ENCODE measurements around the gene COL9A3. TPM values are rescaled to one million over a fixed set of nuclear protein-coding genes. Genes with fewer than 3 reads are reported as not detected.
A peak's percentile ranks its signal among the peaks of the same experiment; 100 is the strongest.

COL9A3 gene
- total RNA-seq, 1 experiment from 2014 or later, result 41.2 TPM

GRCh38 chr20:62776692-62777527, 39.9 kb upstream of the COL9A3 start:
- Histone ChIP-seq H3K4me1 (ENCODE audit: low read length) (peaks cover 8% of the 10 kb centered on the region), H3K27me3 (ENCODE audit: low read length) (no peaks in the 10 kb centered on the region), H4K20me1 (ENCODE audit: insufficient read depth, low read depth, low read length) (no peaks in the 10 kb centered on the region), H3K9ac (ENCODE audit: low read length) (peak overlapping the region; percentile 44; the same call in 1 of the 2 replicates), H2AFZ (ENCODE audit: low read length) (peak overlapping the region; percentile 76; the same call in 1 of the 2 replicates), H3K79me2 (ENCODE audit: low read length) (no peaks in the 10 kb centered on the region), H3K4me2 (ENCODE audit: low read depth, low read length, poor library complexity, severe bottlenecking) (peak overlapping the region; percentile 46), H3K4me3 (ENCODE audit: low read length) (peak overlapping the region; percentile 55; the same call in 1 of the 2 replicates), H3K27ac (ENCODE audit: low read length) (no peak overlapping the region), H3K36me3 (ENCODE audit: insufficient read depth, low read length) (no peaks in the 10 kb centered on the region), H3K9me3 (ENCODE audit: low read length) (no peaks in the 10 kb centered on the region), H3K9me2 (replicated peaks; ENCODE audit: insufficient read depth, low read length) (no peaks in the 10 kb centered on the region)
- DNase-seq, result peak; percentile 85

- Histone ChIP-seq H3K9me2 (replicated peaks; ENCODE audit: insufficient read depth, low read length) (no peaks in the 10 kb centered on the region), H4K20me1 (ENCODE audit: insufficient read depth, low read depth, low read length) (no peaks in the 10 kb centered on the region), H3K36me3 (ENCODE audit: insufficient read depth, low read length) (no peaks in the 10 kb centered on the region), H2AFZ (ENCODE audit: low read length) (no peak overlapping the region), H3K79me2 (ENCODE audit: low read length) (no peaks in the 10 kb centered on the region), H3K4me2 (ENCODE audit: low read depth, low read length, poor library complexity, severe bottlenecking) (peak overlapping the region; percentile 46), H3K9me3 (ENCODE audit: low read length) (no peaks in the 10 kb centered on the region), H3K4me1 (ENCODE audit: low read length) (peaks cover 8% of the 10 kb centered on the region), H3K4me3 (ENCODE audit: low read length) (no peak overlapping the region; the same call in 1 of the 2 replicates), H3K9ac (ENCODE audit: low read length) (no peak overlapping the region; the same call in 1 of the 2 replicates), H3K27me3 (ENCODE audit: low read length) (no peaks in the 10 kb centered on the region), H3K27ac (ENCODE audit: low read length) (no peak overlapping the region)
- DNase-seq, result no peak
Observed at GRCh38 chr20:62777528-62777830, 39.4 kb upstream of the COL9A3 start.

- H3K79me2 ChIP-seq (ENCODE audit: low read length), result no peaks in the 10 kb centered on the region
- no peaks in the 10 kb centered on the region for H3K36me3 ChIP-seq (ENCODE audit: insufficient read depth, low read length)
- no peaks in the 10 kb centered on the region for H4K20me1 ChIP-seq (ENCODE audit: insufficient read depth, low read depth, low read length)
- H3K9me3 ChIP-seq (ENCODE audit: low read length), result no peaks in the 10 kb centered on the region
- H3K27ac ChIP-seq (ENCODE audit: low read length), result no peak overlapping the region
- H3K9me2 ChIP-seq (replicated peaks; ENCODE audit: insufficient read depth, low read length), result no peaks in the 10 kb centered on the region
- H3K4me1 ChIP-seq (ENCODE audit: low read length), result peaks cover 8% of the 10 kb centered on the region
- H3K4me3 ChIP-seq (ENCODE audit: low read length), result no peak overlapping the region
- H3K27me3 ChIP-seq (ENCODE audit: low read length), result no peaks in the 10 kb centered on the region
- no peak overlapping the region for H2AFZ ChIP-seq (ENCODE audit: low read length)
- H3K4me2 ChIP-seq (ENCODE audit: low read depth, low read length, poor library complexity, severe bottlenecking), result no peak overlapping the region
- no peak for DNase-seq
- H3K9ac ChIP-seq (ENCODE audit: low read length), result no peak overlapping the region
Observed at GRCh38 chr20:62778058-62778457, 38.8 kb upstream of the COL9A3 start.

- no peaks in the 10 kb centered on the region for H3K9me2 ChIP-seq (replicated peaks; ENCODE audit: insufficient read depth, low read length)
- H3K79me2 ChIP-seq (ENCODE audit: low read length), result no peaks in the 10 kb centered on the region
- H3K4me3 ChIP-seq (ENCODE audit: low read length), result no peak overlapping the region
- DNase-seq, result no peak
- no peaks in the 10 kb centered on the region for H3K9me3 ChIP-seq (ENCODE audit: low read length)
- H3K27ac ChIP-seq (ENCODE audit: low read length), result no peak overlapping the region
- H3K36me3 ChIP-seq (ENCODE audit: insufficient read depth, low read length), result no peaks in the 10 kb centered on the region
- H3K9ac ChIP-seq (ENCODE audit: low read length), result no peak overlapping the region
- peaks cover 8% of the 10 kb centered on the region for H3K4me1 ChIP-seq (ENCODE audit: low read length)
- H4K20me1 ChIP-seq (ENCODE audit: insufficient read depth, low read depth, low read length), result no peaks in the 10 kb centered on the region
- H3K27me3 ChIP-seq (ENCODE audit: low read length), result no peaks in the 10 kb centered on the region
- no peak overlapping the region for H3K4me2 ChIP-seq (ENCODE audit: low read depth, low read length, poor library complexity, severe bottlenecking)
- H2AFZ ChIP-seq (ENCODE audit: low read length), result no peak overlapping the region
Observed at GRCh38 chr20:62778601-62779416, 38.0 kb upstream of the COL9A3 start.

DNA sequence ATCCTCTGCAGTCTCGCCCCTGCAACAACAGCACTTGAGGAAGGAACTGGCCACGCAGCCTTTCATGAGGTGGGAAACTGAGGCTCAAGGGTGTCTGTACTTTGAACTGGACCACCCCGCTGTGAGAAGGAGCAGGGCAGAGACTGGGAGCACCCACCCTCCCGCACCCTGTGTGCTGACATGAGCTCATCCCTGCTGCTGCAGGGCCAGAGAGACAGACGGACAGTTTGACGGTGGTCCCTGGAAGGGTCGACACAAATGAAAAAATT, 37.5 kb upstream of the COL9A3 start:
- H3K9me2 ChIP-seq (replicated peaks; ENCODE audit: insufficient read depth, low read length), result no peaks in the 10 kb centered on the region
- H4K20me1 ChIP-seq (ENCODE audit: insufficient read depth, low read depth, low read length), result no peaks in the 10 kb centered on the region
- DNase-seq, result no peak
- no peak overlapping the region for H2AFZ ChIP-seq (ENCODE audit: low read length)
- no peak overlapping the region for H3K27ac ChIP-seq (ENCODE audit: low read length)
- H3K9ac ChIP-seq (ENCODE audit: low read length), result no peak overlapping the region
- no peaks in the 10 kb centered on the region for H3K36me3 ChIP-seq (ENCODE audit: insufficient read depth, low read length)
- H3K79me2 ChIP-seq (ENCODE audit: low read length), result no peaks in the 10 kb centered on the region
- H3K27me3 ChIP-seq (ENCODE audit: low read length), result no peaks in the 10 kb centered on the region
- H3K9me3 ChIP-seq (ENCODE audit: low read length), result no peaks in the 10 kb centered on the region
- H3K4me3 ChIP-seq (ENCODE audit: low read length), result no peak overlapping the region
- H3K4me2 ChIP-seq (ENCODE audit: low read depth, low read length, poor library complexity, severe bottlenecking), result no peak overlapping the region
- peaks cover 8% of the 10 kb centered on the region for H3K4me1 ChIP-seq (ENCODE audit: low read length)

DNA sequence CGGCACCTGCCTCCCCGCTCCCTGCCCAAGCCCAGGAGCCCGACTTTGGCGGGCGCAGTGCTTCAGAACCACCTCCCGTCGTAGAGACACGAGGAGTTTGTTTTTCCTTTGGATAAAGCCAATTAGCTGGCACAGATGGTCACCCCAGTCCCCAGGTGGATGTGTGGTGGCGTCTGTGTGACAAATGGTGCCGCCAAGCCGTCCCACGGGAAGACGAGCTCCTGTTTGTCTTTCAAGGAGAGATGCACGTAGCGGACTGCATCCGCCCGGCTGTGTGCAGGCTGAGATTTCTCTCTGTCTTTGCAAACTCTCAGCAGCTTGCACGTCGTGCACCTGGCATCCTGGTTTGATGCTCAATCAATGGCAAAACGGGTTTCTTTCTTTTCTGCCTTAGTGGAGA, 36.6 kb upstream of the COL9A3 start:
- Histone ChIP-seq H3K9me2 (replicated peaks; ENCODE audit: insufficient read depth, low read length) (no peaks in the 10 kb centered on the region), H3K9me3 (ENCODE audit: low read length) (no peaks in the 10 kb centered on the region), H4K20me1 (ENCODE audit: insufficient read depth, low read depth, low read length) (no peaks in the 10 kb centered on the region), H3K36me3 (ENCODE audit: insufficient read depth, low read length) (no peaks in the 10 kb centered on the region), H3K4me1 (ENCODE audit: low read length) (peaks cover 8% of the 10 kb centered on the region), H3K4me2 (ENCODE audit: low read depth, low read length, poor library complexity, severe bottlenecking) (no peak overlapping the region), H3K79me2 (ENCODE audit: low read length) (no peaks in the 10 kb centered on the region), H3K27ac (ENCODE audit: low read length) (no peak overlapping the region), H3K27me3 (ENCODE audit: low read length) (no peaks in the 10 kb centered on the region), H2AFZ (ENCODE audit: low read length) (no peak overlapping the region), H3K4me3 (ENCODE audit: low read length) (no peak overlapping the region), H3K9ac (ENCODE audit: low read length) (no peak overlapping the region)
- DNase-seq, result no peak

- H3K9me3 ChIP-seq (ENCODE audit: low read length), result no peaks in the 10 kb centered on the region
- no peak for DNase-seq
- H3K9me2 ChIP-seq (replicated peaks; ENCODE audit: insufficient read depth, low read length), result no peaks in the 10 kb centered on the region
- H3K4me1 ChIP-seq (ENCODE audit: low read length), result peaks cover 8% of the 10 kb centered on the region
- no peaks in the 10 kb centered on the region for H3K79me2 ChIP-seq (ENCODE audit: low read length)
- H3K36me3 ChIP-seq (ENCODE audit: insufficient read depth, low read length), result no peaks in the 10 kb centered on the region
- H3K4me3 ChIP-seq (ENCODE audit: low read length), result no peak overlapping the region
- H3K27ac ChIP-seq (ENCODE audit: low read length), result no peak overlapping the region
- H3K4me2 ChIP-seq (ENCODE audit: low read depth, low read length, poor library complexity, severe bottlenecking), result no peak overlapping the region
- H4K20me1 ChIP-seq (ENCODE audit: insufficient read depth, low read depth, low read length), result no peaks in the 10 kb centered on the region
- H3K27me3 ChIP-seq (ENCODE audit: low read length), result no peaks in the 10 kb centered on the region
- no peak overlapping the region for H3K9ac ChIP-seq (ENCODE audit: low read length)
- H2AFZ ChIP-seq (ENCODE audit: low read length), result no peak overlapping the region
Observed at GRCh38 chr20:62780696-62781095, 36.2 kb upstream of the COL9A3 start.

DNA sequence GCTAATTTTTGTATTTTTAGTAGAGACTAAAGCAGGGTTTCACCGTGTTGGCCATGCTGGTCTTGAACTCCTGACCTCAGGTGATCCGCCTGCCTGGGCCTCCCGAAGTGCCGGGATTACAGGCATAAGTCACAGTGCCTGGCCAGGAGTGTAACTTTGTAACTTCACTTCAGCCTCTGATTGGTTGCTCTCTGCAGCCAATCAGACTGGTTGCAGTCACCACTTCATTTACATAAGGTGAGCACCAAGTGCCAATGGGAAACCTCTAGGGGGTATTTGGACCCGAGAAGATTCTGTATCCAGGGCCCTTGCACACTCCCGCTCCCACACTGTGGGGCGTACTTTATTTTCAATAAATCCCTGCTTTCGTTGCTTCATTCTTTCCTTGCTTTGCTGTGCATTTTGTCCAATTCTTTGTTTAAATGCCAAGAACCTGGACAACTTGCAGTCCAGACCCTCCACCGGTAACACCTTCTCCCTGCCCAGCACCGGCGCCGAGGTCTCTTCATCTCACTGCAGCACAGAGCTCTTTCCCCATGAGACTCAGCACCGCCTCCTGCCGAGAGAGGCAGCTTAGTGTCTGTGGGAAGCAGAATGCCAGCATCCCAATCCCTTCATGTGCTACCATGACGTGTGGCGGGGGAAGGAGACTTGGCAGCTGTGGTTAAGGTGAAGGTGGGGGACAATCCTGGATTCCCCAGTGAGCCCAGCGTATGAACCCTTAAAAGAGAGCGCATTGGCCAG, 34.5 kb upstream of the COL9A3 start:
- H3K4me2 ChIP-seq (ENCODE audit: low read depth, low read length, poor library complexity, severe bottlenecking), result no peak overlapping the region
- peaks cover under 1% of the 10 kb centered on the region; the same call in 1 of the 2 replicates for H3K4me1 ChIP-seq (ENCODE audit: low read length)
- H3K9me3 ChIP-seq (ENCODE audit: low read length), result no peaks in the 10 kb centered on the region
- H4K20me1 ChIP-seq (ENCODE audit: insufficient read depth, low read depth, low read length), result no peaks in the 10 kb centered on the region
- H3K36me3 ChIP-seq (ENCODE audit: insufficient read depth, low read length), result no peaks in the 10 kb centered on the region
- no peak for DNase-seq
- H3K79me2 ChIP-seq (ENCODE audit: low read length), result no peaks in the 10 kb centered on the region
- no peaks in the 10 kb centered on the region for H3K9me2 ChIP-seq (replicated peaks; ENCODE audit: insufficient read depth, low read length)
- no peaks in the 10 kb centered on the region for H3K27me3 ChIP-seq (ENCODE audit: low read length)
- no peak overlapping the region for H3K4me3 ChIP-seq (ENCODE audit: low read length)
- no peak overlapping the region for H2AFZ ChIP-seq (ENCODE audit: low read length)
- H3K27ac ChIP-seq (ENCODE audit: low read length), result no peak overlapping the region
- H3K9ac ChIP-seq (ENCODE audit: low read length), result no peak overlapping the region
